Activated CD4-positive, alpha-beta memory T cell treated with anti-CD3 and anti-CD28 coated beads for 36 hours (primary cell): Measurements from ENCODE around the gene NCF2. TPM values are rescaled to one million over a fixed set of nuclear protein-coding genes. Genes with fewer than 3 reads are reported as not detected.

Experiments
- CTCF ChIA-PET: fragments of 350-600 bp; sonication (Branson Sonifier 250); formaldehyde crosslinking; loops from one replicate; lab custom pipeline; 2021; ENCODE audit warnings: antibody characterized with exemption, inconsistent platforms; lab: Charles Lee
- POLR2A ChIA-PET: fragments of 350-600 bp; sonication (Branson Sonifier 250); formaldehyde crosslinking; loops from one replicate; lab custom pipeline; 2021; ENCODE audit warnings: antibody characterized with exemption; lab: Charles Lee
- DNase-seq: peaks from one replicate; pipeline ENCODE4 v3.0.0-alpha.2; 2020
- H3K27ac Mint-ChIP-seq: one replicate; pipeline ENCODE4 v1.8.0; 2021; ENCODE audit warnings: mixed read lengths
- H3K27me3 Mint-ChIP-seq: one replicate; pipeline ENCODE4 v1.8.0; 2021; ENCODE audit warnings: mixed read lengths
- H3K36me3 Mint-ChIP-seq: one replicate; pipeline ENCODE4 v1.8.0; 2021; ENCODE audit warnings: mixed read lengths
- H3K4me1 Mint-ChIP-seq: one replicate; pipeline ENCODE4 v1.8.0; 2021; ENCODE audit warnings: low read depth, mixed read lengths
- H3K4me3 Mint-ChIP-seq: one replicate; pipeline ENCODE4 v1.8.0; 2021; ENCODE audit warnings: mild to moderate bottlenecking, mixed read lengths
- H3K9me3 Mint-ChIP-seq: one replicate; pipeline ENCODE4 v1.8.0; 2021; ENCODE audit warnings: mixed read lengths
- intact Hi-C: fragments of 100-400 bp; cut with micrococcal nuclease; formaldehyde crosslinking; loops from one replicate; pipeline ENCODE4 v1.15.1; 2023
- total RNA-seq, 2 experiments: library from RNA; stranded (reverse); gene quantifications; one replicate each; pipeline ENCODE4 v1.2.3, GENCODE V29; 2021

Gene NCF2
- total RNA-seq, 2 experiments from 2014 or later: 6.6 to 7.7 TPM

- no peaks in the 10 kb centered on the region for H3K27me3 Mint-ChIP-seq
- ChIA-PET POLR2A (no interaction called here), CTCF (no interaction called here)
- no peak overlapping the region for H3K27ac Mint-ChIP-seq
- intact Hi-C loops: no loop called here
- DNase-seq: no peak
- H3K4me3 Mint-ChIP-seq: no peak overlapping the region
- H3K9me3 Mint-ChIP-seq: no peaks in the 10 kb centered on the region
- H3K36me3 Mint-ChIP-seq: no peaks in the 10 kb centered on the region
- peaks cover 17% of the 10 kb centered on the region for H3K4me1 Mint-ChIP-seq
These were observed 7.5 kb upstream of the NCF2 start for GRCh38 chr1:183597656-183598347.

DNA sequence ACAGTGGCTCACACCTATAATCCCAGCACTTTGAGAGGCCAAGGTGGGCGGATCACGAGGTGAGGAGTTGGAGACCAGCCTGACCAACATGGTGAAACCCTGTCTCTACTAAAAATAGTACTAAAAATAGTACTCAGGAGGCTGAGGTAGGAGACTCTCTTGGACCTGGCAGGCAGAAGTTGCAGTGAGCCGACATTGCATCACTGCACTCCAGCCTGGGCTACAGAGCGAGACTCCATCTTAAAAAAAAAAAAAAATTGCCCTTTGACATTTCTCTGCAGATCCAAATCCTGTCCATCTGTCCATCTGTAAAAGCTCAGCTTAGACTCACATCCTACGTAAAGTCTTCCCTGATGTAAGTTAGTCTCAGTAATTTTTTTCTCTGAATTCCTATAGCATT is 6.2 kb upstream of the NCF2 start:
- no peaks in the 10 kb centered on the region for H3K9me3 Mint-ChIP-seq
- DNase-seq: no peak
- H3K4me3 Mint-ChIP-seq: no peak overlapping the region
- intact Hi-C loops: no loop called here
- peaks cover 18% of the 10 kb centered on the region for H3K4me1 Mint-ChIP-seq
- ChIA-PET CTCF (no interaction called here), POLR2A (no interaction called here)
- H3K27me3 Mint-ChIP-seq: no peaks in the 10 kb centered on the region
- H3K36me3 Mint-ChIP-seq: no peaks in the 10 kb centered on the region
- H3K27ac Mint-ChIP-seq: no peak overlapping the region

DNA sequence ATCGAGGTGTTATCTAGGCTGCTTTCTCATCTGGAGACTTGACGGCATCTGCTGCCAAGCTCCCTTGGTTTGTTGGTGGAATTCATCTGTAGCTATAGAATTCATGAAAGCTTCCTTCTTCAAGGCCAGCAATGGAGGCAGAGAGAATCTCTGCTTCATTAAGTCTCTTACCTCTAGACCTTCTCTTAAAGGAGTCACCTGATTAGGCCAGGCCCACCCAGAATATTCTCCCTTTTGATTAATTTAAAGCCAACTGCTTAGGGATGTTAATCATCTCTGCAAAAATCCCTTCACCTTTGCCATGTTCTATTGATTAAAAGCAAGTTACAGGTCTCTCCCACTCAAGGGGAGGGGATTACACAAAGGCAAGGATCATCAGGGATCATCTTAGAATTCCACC is 5.3 kb upstream of the NCF2 start:
- Mint-ChIP-seq H3K36me3 (no peaks in the 10 kb centered on the region), H3K4me3 (no peak overlapping the region), H3K27ac (no peak overlapping the region), H3K9me3 (no peaks in the 10 kb centered on the region), H3K4me1 (peaks cover 27% of the 10 kb centered on the region), H3K27me3 (no peaks in the 10 kb centered on the region)
- no peak for DNase-seq
- intact Hi-C loops: no loop called here
- ChIA-PET CTCF (no interaction called here), POLR2A (no interaction called here)

- no peaks in the 10 kb centered on the region for H3K9me3 Mint-ChIP-seq
- peak; percentile 25 for DNase-seq
- no peak overlapping the region for H3K27ac Mint-ChIP-seq
- intact Hi-C loops: loop anchor here (5.0 kb wide), 1 partner anchor 249 kb away; no protein-coding TSS in a partner anchor
- ChIA-PET POLR2A (no interaction called here), CTCF (interaction anchor here (0.7 kb wide), 1 partner anchor 41 kb away, joined by 3 read pairs; no protein-coding TSS in a partner anchor)
- no peaks in the 10 kb centered on the region for H3K27me3 Mint-ChIP-seq
- H3K36me3 Mint-ChIP-seq: no peaks in the 10 kb centered on the region
- no peak overlapping the region for H3K4me3 Mint-ChIP-seq
- H3K4me1 Mint-ChIP-seq: peaks cover 43% of the 10 kb centered on the region
These were observed 3.1 kb upstream of the NCF2 start for GRCh38 chr1:183593356-183593755.

DNA sequence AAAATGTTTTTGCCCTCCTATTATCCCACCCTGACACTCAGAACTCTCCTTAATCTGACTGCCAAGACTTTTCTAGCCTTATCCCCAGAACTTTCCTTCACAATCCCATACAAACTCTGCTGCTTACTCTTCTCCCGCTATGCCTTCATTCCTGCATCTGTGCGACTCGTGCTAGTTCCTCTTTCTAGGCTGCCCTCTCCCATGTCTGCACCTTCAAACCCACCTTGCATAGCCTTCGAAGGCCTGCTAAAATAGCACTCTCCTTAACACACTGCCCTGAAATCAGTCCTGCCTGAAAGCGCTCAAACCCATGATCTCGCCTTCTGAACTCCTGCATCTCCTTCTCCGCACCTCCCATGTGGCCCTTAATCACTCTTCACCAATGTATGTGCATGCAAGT is 2.5 kb upstream of the NCF2 start:
- H3K4me3 Mint-ChIP-seq: no peak overlapping the region
- intact Hi-C loops: loop anchor here (5.0 kb wide), 1 partner anchor 250 kb away; no protein-coding TSS in a partner anchor
- CTCF ChIA-PET: no interaction called here
- no peak for DNase-seq
- POLR2A ChIA-PET: no interaction called here
- H3K36me3 Mint-ChIP-seq: no peaks in the 10 kb centered on the region
- no peaks in the 10 kb centered on the region for H3K9me3 Mint-ChIP-seq
- no peak overlapping the region for H3K27ac Mint-ChIP-seq
- H3K27me3 Mint-ChIP-seq: no peaks in the 10 kb centered on the region
- peaks cover 39% of the 10 kb centered on the region for H3K4me1 Mint-ChIP-seq

GRCh38 chr1:183589874-183590243 is 400 bp downstream of the NCF2 start:
- no peaks in the 10 kb centered on the region for H3K36me3 Mint-ChIP-seq
- intact Hi-C loops: loop anchor here (1.0 to 5.0 kb wide), 5 partner anchors 21 to 252 kb away; partner anchors contain the start of gene ARPC5
- H3K27me3 Mint-ChIP-seq: no peaks in the 10 kb centered on the region
- peak overlapping the region; percentile 64 for H3K4me3 Mint-ChIP-seq
- peak overlapping the region; percentile 70 for H3K27ac Mint-ChIP-seq
- peak; percentile 19 for DNase-seq
- ChIA-PET CTCF (interaction anchor here (0.8 to 1.2 kb wide), 3 partner anchors 27 to 100 kb away, joined by 3 read pairs; no protein-coding TSS in a partner anchor), POLR2A (interaction anchor here (1.3 kb wide), 1 partner anchor 44 kb away, joined by 4 read pairs; no protein-coding TSS in a partner anchor)
- no peaks in the 10 kb centered on the region for H3K9me3 Mint-ChIP-seq
- H3K4me1 Mint-ChIP-seq: peaks cover 42% of the 10 kb centered on the region

GRCh38 chr1:183589384-183589783 is 875 bp downstream of the NCF2 start:
- H3K27ac Mint-ChIP-seq: peak overlapping the region; percentile 70
- CTCF ChIA-PET: interaction anchor here (1.0 to 1.2 kb wide), 3 partner anchors 27 to 66 kb away, joined by 3 read pairs; no protein-coding TSS in a partner anchor
- intact Hi-C loops: no loop called here
- no peaks in the 10 kb centered on the region for H3K36me3 Mint-ChIP-seq
- H3K27me3 Mint-ChIP-seq: no peaks in the 10 kb centered on the region
- peak overlapping the region; percentile 64 for H3K4me3 Mint-ChIP-seq
- POLR2A ChIA-PET: no interaction called here
- H3K9me3 Mint-ChIP-seq: no peaks in the 10 kb centered on the region
- no peak for DNase-seq
- H3K4me1 Mint-ChIP-seq: peaks cover 42% of the 10 kb centered on the region

DNA sequence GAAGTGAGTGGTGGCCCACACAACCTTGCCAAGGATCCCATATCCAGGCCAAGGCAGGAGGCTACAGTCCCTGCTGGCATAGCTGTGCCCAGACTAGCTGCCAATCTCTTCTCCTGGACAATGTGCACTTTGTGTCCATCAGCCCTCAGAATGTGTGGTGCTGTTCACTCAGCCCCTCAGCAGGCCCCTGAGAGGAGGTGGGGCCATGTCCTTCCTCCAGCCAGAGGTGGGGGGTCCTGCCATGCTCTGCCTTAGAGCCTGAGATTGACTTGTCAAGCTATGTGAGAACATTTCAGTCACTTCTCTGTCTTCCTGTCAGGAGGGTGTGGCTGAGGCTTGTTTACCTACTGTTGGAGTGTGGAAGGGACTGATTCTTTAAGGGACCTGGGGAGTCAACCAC is 1.4 kb downstream of the NCF2 start:
- H3K27me3 Mint-ChIP-seq: no peaks in the 10 kb centered on the region
- no peaks in the 10 kb centered on the region for H3K9me3 Mint-ChIP-seq
- intact Hi-C loops: no loop called here
- ChIA-PET POLR2A (no interaction called here), CTCF (interaction anchor here (1.0 to 1.2 kb wide), 2 partner anchors 26 to 45 kb away, joined by 3 read pairs; no protein-coding TSS in a partner anchor)
- peaks cover 42% of the 10 kb centered on the region for H3K4me1 Mint-ChIP-seq
- no peak for DNase-seq
- no peaks in the 10 kb centered on the region for H3K36me3 Mint-ChIP-seq
- H3K4me3 Mint-ChIP-seq: peak overlapping the region; percentile 64
- no peak overlapping the region for H3K27ac Mint-ChIP-seq

DNA sequence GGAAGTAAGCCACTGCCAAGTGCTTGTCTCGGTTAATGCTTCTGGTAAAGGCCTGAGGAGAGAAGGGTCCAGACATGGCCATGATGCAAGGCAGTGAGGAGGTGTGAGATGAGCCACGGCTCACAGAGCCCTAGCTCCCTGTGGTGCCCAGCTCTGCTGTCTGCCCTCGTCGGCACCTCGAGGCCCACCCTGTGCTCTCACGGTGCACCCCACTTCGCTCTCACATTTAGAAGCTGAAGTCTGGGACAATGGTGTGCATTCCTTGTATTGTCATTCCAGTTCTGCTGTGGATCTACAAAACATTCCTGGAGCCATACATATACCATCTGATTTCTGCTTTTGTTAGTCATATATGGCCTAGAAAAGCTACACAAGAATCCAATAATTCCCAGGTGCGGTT is 3.3 kb downstream of the NCF2 start:
- Mint-ChIP-seq H3K27me3 (no peaks in the 10 kb centered on the region), H3K36me3 (no peaks in the 10 kb centered on the region), H3K9me3 (no peaks in the 10 kb centered on the region), H3K4me3 (no peak overlapping the region), H3K27ac (no peak overlapping the region), H3K4me1 (peaks cover 31% of the 10 kb centered on the region)
- no peak for DNase-seq
- ChIA-PET POLR2A (no interaction called here), CTCF (interaction anchor here (1.9 kb wide), 1 partner anchor 68 kb away, joined by 6 read pairs; no protein-coding TSS in a partner anchor)
- intact Hi-C loops: no loop called here

DNA sequence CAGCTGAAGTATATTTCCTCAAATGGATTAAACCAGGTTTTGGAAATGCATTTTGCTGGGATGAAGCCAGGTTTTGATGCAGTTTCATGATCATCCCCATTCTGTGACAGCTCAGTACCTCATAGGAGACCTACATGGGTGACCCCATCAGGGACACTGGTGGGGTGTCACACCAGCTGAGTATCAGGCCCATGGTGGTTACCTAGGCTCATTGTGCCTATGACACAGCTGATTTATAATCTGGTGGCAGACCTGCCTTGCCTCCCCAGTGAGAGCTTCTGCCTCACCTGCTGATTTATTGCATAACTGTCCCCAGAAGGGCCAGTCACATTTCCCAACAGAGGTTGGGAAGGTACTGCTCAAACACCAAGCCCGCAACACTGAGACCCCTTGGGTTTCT is 3.8 kb downstream of the NCF2 start:
- intact Hi-C loops: no loop called here
- ChIA-PET CTCF (interaction anchor here (1.9 kb wide), 1 partner anchor 68 kb away, joined by 6 read pairs; no protein-coding TSS in a partner anchor), POLR2A (no interaction called here)
- H3K4me1 Mint-ChIP-seq: peaks cover 31% of the 10 kb centered on the region
- H3K36me3 Mint-ChIP-seq: no peaks in the 10 kb centered on the region
- no peak overlapping the region for H3K4me3 Mint-ChIP-seq
- DNase-seq: no peak
- H3K9me3 Mint-ChIP-seq: no peaks in the 10 kb centered on the region
- no peak overlapping the region for H3K27ac Mint-ChIP-seq
- no peaks in the 10 kb centered on the region for H3K27me3 Mint-ChIP-seq

- no peak overlapping the region for H3K4me3 Mint-ChIP-seq
- intact Hi-C loops: no loop called here
- H3K27me3 Mint-ChIP-seq: no peaks in the 10 kb centered on the region
- no peaks in the 10 kb centered on the region for H3K36me3 Mint-ChIP-seq
- peaks cover 21% of the 10 kb centered on the region for H3K4me1 Mint-ChIP-seq
- H3K27ac Mint-ChIP-seq: no peak overlapping the region
- DNase-seq: no peak
- no peaks in the 10 kb centered on the region for H3K9me3 Mint-ChIP-seq
- POLR2A ChIA-PET: no interaction called here
- CTCF ChIA-PET: no interaction called here
These were observed 5.2 kb downstream of the NCF2 start for GRCh38 chr1:183585038-183585437.

DNA sequence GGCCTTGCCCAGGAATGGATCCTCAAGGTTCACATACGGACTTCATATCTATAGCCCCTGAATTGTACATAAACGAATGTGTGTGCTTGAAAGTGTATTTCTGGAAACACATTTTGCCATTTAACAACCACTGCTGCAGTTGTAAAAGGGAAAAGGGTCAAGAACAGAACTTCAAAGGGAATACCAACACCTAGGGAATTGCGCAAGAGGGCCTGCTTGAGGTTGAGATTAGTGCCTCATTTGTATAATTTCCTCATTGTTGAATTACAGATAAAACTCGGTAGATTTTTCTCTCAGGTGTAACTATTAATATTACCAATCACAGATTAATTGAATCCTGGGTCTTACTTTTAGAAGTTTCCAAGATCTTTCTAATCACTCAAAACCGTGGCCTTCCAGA is 6.1 kb downstream of the NCF2 start:
- DNase-seq: no peak
- CTCF ChIA-PET: no interaction called here
- H3K27me3 Mint-ChIP-seq: no peaks in the 10 kb centered on the region
- no peaks in the 10 kb centered on the region for H3K36me3 Mint-ChIP-seq
- intact Hi-C loops: no loop called here
- H3K4me3 Mint-ChIP-seq: no peak overlapping the region
- no peak overlapping the region for H3K27ac Mint-ChIP-seq
- H3K4me1 Mint-ChIP-seq: peaks cover 17% of the 10 kb centered on the region
- POLR2A ChIA-PET: no interaction called here
- H3K9me3 Mint-ChIP-seq: no peaks in the 10 kb centered on the region

GRCh38 chr1:183583466-183583865 is 6.8 kb downstream of the NCF2 start:
- Mint-ChIP-seq H3K4me3 (no peak overlapping the region), H3K4me1 (peaks cover 10% of the 10 kb centered on the region), H3K36me3 (no peaks in the 10 kb centered on the region), H3K27me3 (no peaks in the 10 kb centered on the region), H3K27ac (no peak overlapping the region), H3K9me3 (no peaks in the 10 kb centered on the region)
- no peak for DNase-seq
- ChIA-PET POLR2A (no interaction called here), CTCF (no interaction called here)
- intact Hi-C loops: no loop called here
